Keratinocyte (primary cell): ENCODE measurements around the gene DIS3L.

Experiments
- EZH2 ChIP-seq: IDR thresholded peaks from one replicate; pipeline ENCODE4 v1.6.1; 2012; ENCODE audit warnings: inconsistent platforms, mild to moderate bottlenecking, low read length, moderate library complexity
- TF ChIP-seq, protein P1 (sequence below), 3 experiments: IDR thresholded peaks in 1 of 3; conservative IDR thresholded peaks in 1 of 3; optimal IDR thresholded peaks in 1 of 3; 2 replicates in 2 of 3; 3 replicates in 1 of 3; pipeline versions ENCODE3 to v1.5.1; 2011; ENCODE audit warnings: low read length in 3 of 3, mild to moderate bottlenecking in 3 of 3, moderate library complexity in 2 of 3, control low read depth in 1 of 3, inconsistent platforms in 1 of 3; ENCODE audit not compliant: insufficient read depth in 2 of 3; ENCODE audit errors: extremely low read depth in 1 of 3

DNA sequence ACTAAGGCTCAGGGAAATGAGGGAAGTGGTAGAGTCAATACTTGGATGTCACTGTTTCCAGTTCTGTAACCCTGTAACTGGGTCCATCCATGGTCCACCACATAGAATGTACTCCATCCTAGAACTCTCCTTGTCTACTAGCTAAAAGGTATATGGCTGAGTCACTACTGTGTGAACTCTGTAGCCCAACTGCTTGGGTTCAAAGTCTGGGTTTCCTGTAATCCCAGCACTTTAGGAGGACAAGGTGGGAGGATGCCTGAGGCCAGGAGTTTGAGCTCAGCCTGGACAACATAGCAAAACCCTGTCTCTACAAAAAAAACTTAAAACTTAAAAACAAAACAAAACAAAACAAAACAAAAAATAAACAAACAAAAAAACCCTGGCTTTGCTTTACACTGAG lies 5.3 kb upstream of the DIS3L start:
- TF ChIP-seq, protein P1, sequence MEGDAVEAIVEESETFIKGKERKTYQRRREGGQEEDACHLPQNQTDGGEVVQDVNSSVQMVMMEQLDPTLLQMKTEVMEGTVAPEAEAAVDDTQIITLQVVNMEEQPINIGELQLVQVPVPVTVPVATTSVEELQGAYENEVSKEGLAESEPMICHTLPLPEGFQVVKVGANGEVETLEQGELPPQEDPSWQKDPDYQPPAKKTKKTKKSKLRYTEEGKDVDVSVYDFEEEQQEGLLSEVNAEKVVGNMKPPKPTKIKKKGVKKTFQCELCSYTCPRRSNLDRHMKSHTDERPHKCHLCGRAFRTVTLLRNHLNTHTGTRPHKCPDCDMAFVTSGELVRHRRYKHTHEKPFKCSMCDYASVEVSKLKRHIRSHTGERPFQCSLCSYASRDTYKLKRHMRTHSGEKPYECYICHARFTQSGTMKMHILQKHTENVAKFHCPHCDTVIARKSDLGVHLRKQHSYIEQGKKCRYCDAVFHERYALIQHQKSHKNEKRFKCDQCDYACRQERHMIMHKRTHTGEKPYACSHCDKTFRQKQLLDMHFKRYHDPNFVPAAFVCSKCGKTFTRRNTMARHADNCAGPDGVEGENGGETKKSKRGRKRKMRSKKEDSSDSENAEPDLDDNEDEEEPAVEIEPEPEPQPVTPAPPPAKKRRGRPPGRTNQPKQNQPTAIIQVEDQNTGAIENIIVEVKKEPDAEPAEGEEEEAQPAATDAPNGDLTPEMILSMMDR (optimal IDR thresholded peaks at IDR 0.05 in 1 of 3, IDR thresholded peaks at IDR 0.05 in 1 of 3, conservative IDR thresholded peaks at IDR 0.05 in 1 of 3; ENCODE audit: extremely low read depth in 1 of 3, insufficient read depth in 2 of 3, low read length in 3 of 3) = no peak
- TF ChIP-seq EZH2 = no peak
